H1 (cell line): ENCODE results near the gene SNCAIP. TPM values are rescaled to one million over a fixed set of nuclear protein-coding genes. Genes with fewer than 3 reads are reported as not detected.
A peak's percentile ranks its signal among the peaks of the same experiment; 100 is the strongest.

Experiments
- CTCF ChIA-PET: fragments of 300-600 bp; sonication (Branson Sonifier 250); formaldehyde crosslinking; loops from one replicate; lab custom pipeline; 2021; ENCODE audit not compliant: partially characterized antibody; lab: Charles Lee
- POLR2A ChIA-PET: fragments of 300-600 bp; sonication (Branson Sonifier 250); formaldehyde crosslinking; loops from one replicate; lab custom pipeline; 2021; ENCODE audit warnings: inconsistent platforms; ENCODE audit not compliant: partially characterized antibody; lab: Charles Lee
- DNase-seq, 2 experiments: peaks; one replicate each; pipeline versions ENCODE4 v3.0.0 to v3.0.0-alpha.2; 2010 to 2022; ENCODE audit warnings: low spot score in 2 of 2, low read depth in 1 of 2, mixed read lengths in 1 of 2
- FAIRE-seq: peaks from 2 replicates; lab custom pipeline; 2011; peaks lifted over from hg19 to GRCh38; lab: Jason Lieb, UNC
- H2AFZ ChIP-seq: 2 replicates; pipeline ENCODE4 v1.8.1; 2012; ENCODE audit warnings: low read length, inconsistent platforms
- H2AK5ac ChIP-seq: 2 replicates; pipeline ENCODE4 v1.6.1; 2013; ENCODE audit warnings: low read depth, low read length
- H2BK120ac ChIP-seq: replicated peaks from 2 replicates; pipeline ENCODE3; 2013; ENCODE audit warnings: low read depth, low read length, inconsistent platforms
- H2BK12ac ChIP-seq: 2 replicates; pipeline ENCODE4 v1.6.1; 2013; ENCODE audit warnings: low read depth, low read length
- H2BK15ac ChIP-seq: 2 replicates; pipeline ENCODE4 v1.6.1; 2013; ENCODE audit warnings: low read length
- H2BK20ac ChIP-seq: 2 replicates; pipeline ENCODE4 v1.6.1; 2013; ENCODE audit warnings: low read length
- H2BK5ac ChIP-seq: 2 replicates; pipeline ENCODE4 v1.6.1; 2013; ENCODE audit warnings: low read depth, low read length
- H3K14ac ChIP-seq: 2 replicates; pipeline ENCODE4 v1.6.1; 2013; ENCODE audit warnings: inconsistent platforms; ENCODE audit not compliant: insufficient read length
- H3K18ac ChIP-seq: 2 replicates; pipeline ENCODE4 v1.6.1; 2013; ENCODE audit warnings: low read length; ENCODE audit errors: extremely low read depth
- H3K23ac ChIP-seq: 2 replicates; pipeline ENCODE4 v1.6.1; 2013; ENCODE audit warnings: inconsistent platforms; ENCODE audit not compliant: insufficient read length
- H3K23me2 ChIP-seq: 2 replicates; pipeline ENCODE4 v1.6.1; 2013; ENCODE audit warnings: low read depth, low read length
- H3K27ac ChIP-seq: 2 replicates; pipeline ENCODE4 v1.6.1; 2011; ENCODE audit warnings: low read depth, low read length, inconsistent platforms
- H3K27me3 ChIP-seq, 4 experiments: replicated peaks in 1 of 4; 1 replicate in 1 of 4; 2 replicates in 3 of 4; pipeline versions ENCODE4 v1.6.1 to v1.8.1; 2011 to 2013; ENCODE audit warnings: low read length in 3 of 4, mild to moderate bottlenecking in 3 of 4, inconsistent platforms in 2 of 4, mixed read lengths in 2 of 4, moderate library complexity in 1 of 4; ENCODE audit not compliant: control insufficient read depth in 3 of 4, insufficient read depth in 3 of 4; ENCODE audit errors: extremely low read depth in 1 of 4
- H3K36me3 ChIP-seq, 4 experiments: 2 replicates each; pipeline versions ENCODE4 v1.6.1 to v1.8.1; 2011 to 2013; ENCODE audit warnings: mild to moderate bottlenecking in 4 of 4, low read length in 3 of 4, moderate library complexity in 2 of 4, control low read depth in 1 of 4, inconsistent platforms in 1 of 4; ENCODE audit not compliant: insufficient read depth in 4 of 4, control insufficient read depth in 2 of 4
- H3K4ac ChIP-seq: replicated peaks from 2 replicates; pipeline ENCODE3; 2013; ENCODE audit warnings: low read length, low read depth, mixed read lengths, inconsistent platforms; ENCODE audit not compliant: insufficient read length
- H3K4me1 ChIP-seq, 4 experiments: replicated peaks in 1 of 4; 1 replicate in 1 of 4; 2 replicates in 3 of 4; pipeline versions ENCODE4 v1.6.1 to v1.8.1; 2011 to 2013; ENCODE audit warnings: low read length in 3 of 4, inconsistent platforms in 2 of 4, mixed read lengths in 1 of 4; ENCODE audit not compliant: insufficient read depth in 4 of 4, control insufficient read depth in 3 of 4
- H3K4me2 ChIP-seq, 2 experiments: 2 replicates each; pipeline versions ENCODE4 v1.6.1 to v1.8.1; 2011 to 2013; ENCODE audit warnings: low read depth in 2 of 2, low read length in 2 of 2, control low read depth in 1 of 2, inconsistent platforms in 1 of 2, mild to moderate bottlenecking in 1 of 2; ENCODE audit not compliant: insufficient read depth in 1 of 2
- H3K4me3 ChIP-seq, 4 experiments: fragments of 200-600, 300-600 bp in 1 of 4; sonication (generic), shearing (Covaris generic), sonication (Bioruptor Twin) in 1 of 4; 2 replicates each; pipeline versions ENCODE4 v1.5.1 to v1.8.1; 2011 to 2016; ENCODE audit warnings: low read length in 4 of 4, low read depth in 3 of 4, control low read depth in 2 of 4, inconsistent platforms in 2 of 4, mild to moderate bottlenecking in 2 of 4, mixed read lengths in 1 of 4, moderate library complexity in 1 of 4; ENCODE audit not compliant: insufficient read depth in 2 of 4; ENCODE audit errors: extremely low read depth in 1 of 4
- H3K56ac ChIP-seq: replicated peaks from 2 replicates; pipeline ENCODE3; 2013; ENCODE audit warnings: low read depth, mild to moderate bottlenecking, mixed read lengths, low read length, inconsistent platforms; ENCODE audit not compliant: insufficient read length
- H3K79me1 ChIP-seq: 2 replicates; pipeline ENCODE4 v1.6.1; 2013; ENCODE audit warnings: low read depth, low read length, control low read depth
- H3K79me2 ChIP-seq, 2 experiments: 2 replicates each; pipeline versions ENCODE4 v1.6.1 to v1.8.1; 2012 to 2013; ENCODE audit warnings: low read length in 2 of 2, mild to moderate bottlenecking in 2 of 2, inconsistent platforms in 1 of 2; ENCODE audit not compliant: insufficient read depth in 2 of 2, control insufficient read depth in 1 of 2
- H3K9ac ChIP-seq, 4 experiments: replicated peaks in 1 of 4; 1 replicate in 1 of 4; 2 replicates in 3 of 4; pipeline versions ENCODE4 v1.6.1 to v1.8.1; 2011 to 2013; ENCODE audit warnings: low read depth in 3 of 4, low read length in 3 of 4, control low read depth in 2 of 4, mild to moderate bottlenecking in 2 of 4, moderate library complexity in 2 of 4, inconsistent platforms in 1 of 4; ENCODE audit errors: extremely low read depth in 1 of 4
- H3K9me3 ChIP-seq, 2 experiments: 2 replicates each; pipeline versions ENCODE4 v1.6.1 to v1.8.1; 2012 to 2013; ENCODE audit warnings: mild to moderate bottlenecking in 2 of 2, moderate library complexity in 2 of 2, control low read depth in 1 of 2, inconsistent platforms in 1 of 2, low read depth in 1 of 2, low read length in 1 of 2, mixed read lengths in 1 of 2; ENCODE audit not compliant: insufficient read depth in 2 of 2
- H4K20me1 ChIP-seq, 2 experiments: replicated peaks in 1 of 2; 2 replicates each; pipeline versions ENCODE3 to v1.8.1; 2011 to 2013; ENCODE audit warnings: inconsistent platforms in 2 of 2, low read length in 2 of 2, mild to moderate bottlenecking in 1 of 2; ENCODE audit not compliant: insufficient read depth in 2 of 2, control insufficient read depth in 1 of 2
- H4K5ac ChIP-seq: 2 replicates; pipeline ENCODE4 v1.6.1; 2013; ENCODE audit warnings: low read length, low read depth, mixed read lengths, inconsistent platforms; ENCODE audit not compliant: insufficient read length
- H4K8ac ChIP-seq: 2 replicates; pipeline ENCODE4 v1.8.0; 2013; ENCODE audit warnings: mild to moderate bottlenecking, moderate library complexity, low read length, inconsistent platforms; ENCODE audit not compliant: insufficient read depth; ENCODE audit errors: extremely low read depth
- H4K91ac ChIP-seq: replicated peaks from 2 replicates; pipeline ENCODE3; 2013; ENCODE audit warnings: low read length, mixed read lengths, inconsistent platforms; ENCODE audit not compliant: insufficient read length
- CTBP2 ChIP-seq: IDR thresholded peaks from 2 replicates; pipeline ENCODE4 v1.7.0; 2011; ENCODE audit warnings: borderline replicate concordance, mild to moderate bottlenecking, moderate library complexity, mixed read lengths, low read length; ENCODE audit not compliant: insufficient read depth, insufficient read length
- EZH2 ChIP-seq: fragments of 200-600 bp; sonication (generic); IDR thresholded peaks from 2 replicates; pipeline ENCODE4 v1.7.1; 2012; ENCODE audit warnings: low read depth, mild to moderate bottlenecking, moderate library complexity, low read length, inconsistent platforms; ENCODE audit not compliant: severe bottlenecking
- HDAC6 ChIP-seq: IDR thresholded peaks from one replicate; pipeline ENCODE4 v1.7.1; 2012; ENCODE audit warnings: low read depth, mild to moderate bottlenecking, inconsistent platforms, low read length, moderate library complexity
- RFX5 ChIP-seq: IDR thresholded peaks from 2 replicates; pipeline ENCODE4 v1.6.1; 2011; ENCODE audit warnings: low read depth, low read length, improper control_type of control experiment, borderline replicate concordance
- SAP30 ChIP-seq: fragments of 300-600 bp; sonication (generic); IDR thresholded peaks from 2 replicates; pipeline ENCODE4 v1.7.1; 2012; ENCODE audit warnings: low read length, moderate library complexity, mild to moderate bottlenecking, inconsistent platforms; ENCODE audit not compliant: insufficient read depth, insufficient replicate concordance
- SIX5 ChIP-seq: IDR thresholded peaks from 2 replicates; pipeline ENCODE4 v1.6.1; 2011; ENCODE audit warnings: mild to moderate bottlenecking, low read depth, low read length
- SUZ12 ChIP-seq: fragments of 200-600 bp; sonication (generic); IDR thresholded peaks from 2 replicates; pipeline ENCODE4 v1.6.1; 2012; ENCODE audit warnings: mild to moderate bottlenecking, inconsistent platforms, low read length, moderate library complexity, mixed read lengths
- TAF1 ChIP-seq: IDR thresholded peaks from 2 replicates; pipeline ENCODE4 v1.6.1; 2011; ENCODE audit warnings: mild to moderate bottlenecking, low read depth, low read length
- WGBS, 2 experiments: shearing (Covaris generic) in 1 of 2; methylation state at CpG; one replicate each; pipeline versions ENCODE4 v1.1.6 to v1.1.7; 2013 to 2015; ENCODE audit warnings: low lambda C conversion rate in 2 of 2, mixed read lengths in 2 of 2, inconsistent platforms in 1 of 2, low coverage in 1 of 2, missing lambda C conversion rate in 1 of 2; ENCODE audit not compliant: insufficient replicate concordance in 2 of 2, insufficient coverage in 1 of 2, insufficient read length in 1 of 2; ENCODE audit errors: extremely low coverage in 1 of 2, missing lambda C conversion rate in 1 of 2; 5-methylcytosine and 5-hydroxymethylcytosine counted together
- polyA plus RNA-seq, 7 experiments: library from polyadenylated mRNA; depleted of rRNA in 3 of 7; stranded (reverse) in 5 of 7; unstranded in 2 of 7; fragments of >200 nt in 5 of 7; fragments of 200-250 nt in 2 of 7; gene quantifications; 1 replicate in 5 of 7; 2 replicates in 1 of 7; 4 replicates in 1 of 7; pipeline versions ENCODE4 v1.2.1 to v1.2.3, GENCODE V29; 2011 to 2013; ENCODE audit warnings: missing spikeins in 2 of 7, mixed read lengths in 2 of 7
- total RNA-seq: library from RNA; stranded (reverse); fragmentation: NEBNext Ultra II Directional; extraction: Animal tissue kit (Norgen Biotek cat#: 25700); gene quantifications from 2 replicates; pipeline ENCODE4 v1.2.1, GENCODE V29; 2021

Gene SNCAIP
- total and polyA plus RNA-seq, 2 of the 8 experiments (the other 6 are each of a cell fraction or from before 2014, with no cell fraction given) = 3.9 to 9.0 TPM

- POLR2A ChIA-PET = no interaction called here
- H4K91ac ChIP-seq = no peak overlapping the region
- H3K18ac ChIP-seq = no peak overlapping the region
- no peak overlapping the region for H2BK5ac ChIP-seq
- FAIRE-seq (no peak), DNase-seq (no peak)
- H2BK120ac ChIP-seq = no peak overlapping the region
- no peak overlapping the region for H4K5ac ChIP-seq
- no peak overlapping the region for H2BK20ac ChIP-seq
- H3K14ac ChIP-seq = no peak overlapping the region
- H3K9me3 ChIP-seq = no peaks in the 10 kb centered on the region
- no peak overlapping the region for H3K4me2 ChIP-seq
- CTCF ChIA-PET = interaction anchor here (1.0 to 4.0 kb wide), 8 partner anchors 9 to 206 kb away, joined by 3 to 28 read pairs (median 12); no protein-coding TSS in a partner anchor
- no peak overlapping the region for H2AK5ac ChIP-seq
- H2BK12ac ChIP-seq = no peak overlapping the region
- H3K79me1 ChIP-seq = no peaks in the 10 kb centered on the region
- H3K56ac ChIP-seq = no peak overlapping the region
- no peak overlapping the region for H3K9ac ChIP-seq
- 91% methylated on average over 6 of the region's 6 CpGs; no CpG with 5 or more reads in 1 of the 2 experiments for WGBS, 2 experiments
- no peaks in the 10 kb centered on the region for H3K36me3 ChIP-seq
- no peaks in the 10 kb centered on the region for H3K79me2 ChIP-seq
- H2BK15ac ChIP-seq = no peak overlapping the region
- 0 out of 2 replicates have a peak overlapping the region, but pooled peaks have one; percentile 24 for H2AFZ ChIP-seq
- no peaks in the 10 kb centered on the region for H4K20me1 ChIP-seq
- H3K4ac ChIP-seq = no peak overlapping the region
- no peak overlapping the region for H3K27ac ChIP-seq
- H3K4me1 ChIP-seq = peaks cover 0 to 5% (median 2%) of the 10 kb centered on the region in 4 experiments; a peak in 2 of 7 replicates
- no peaks in the 10 kb centered on the region for H3K27me3 ChIP-seq
- no peaks in the 10 kb centered on the region for H3K23me2 ChIP-seq
- H3K4me3 ChIP-seq = no peak overlapping the region
- no peak overlapping the region for H4K8ac ChIP-seq
- TF ChIP-seq RFX5 (no peak), TAF1 (no peak), SUZ12 (no peak), CTBP2 (no peak), HDAC6 (no peak), EZH2 (no peak), SAP30 (no peak), SIX5 (no peak)
- H3K23ac ChIP-seq = no peak overlapping the region
These were observed 14.3 kb upstream of the SNCAIP start for GRCh38 chr5:122297587-122298298.
